HFF-Myc (cell line): ENCODE data around the gene TGFB2.

Experiments used
- DNase-seq: peaks from one replicate; pipeline ENCODE4 v3.0.0-alpha.2; 2011; ENCODE audit warnings: low read depth; ENCODE audit errors: extremely low read depth
- H3K4me3 ChIP-seq: replicated peaks from 2 replicates; pipeline ENCODE4 v1.5.1; 2011; ENCODE audit warnings: low read depth, mild to moderate bottlenecking, control low read depth, low read length
- CTCF ChIP-seq: IDR thresholded peaks from 2 replicates; pipeline ENCODE4 v1.5.1; 2012; ENCODE audit warnings: mild to moderate bottlenecking, low read depth, low read length, control low read depth; ENCODE audit errors: missing control alignments

Gene TGFB2

DNA sequence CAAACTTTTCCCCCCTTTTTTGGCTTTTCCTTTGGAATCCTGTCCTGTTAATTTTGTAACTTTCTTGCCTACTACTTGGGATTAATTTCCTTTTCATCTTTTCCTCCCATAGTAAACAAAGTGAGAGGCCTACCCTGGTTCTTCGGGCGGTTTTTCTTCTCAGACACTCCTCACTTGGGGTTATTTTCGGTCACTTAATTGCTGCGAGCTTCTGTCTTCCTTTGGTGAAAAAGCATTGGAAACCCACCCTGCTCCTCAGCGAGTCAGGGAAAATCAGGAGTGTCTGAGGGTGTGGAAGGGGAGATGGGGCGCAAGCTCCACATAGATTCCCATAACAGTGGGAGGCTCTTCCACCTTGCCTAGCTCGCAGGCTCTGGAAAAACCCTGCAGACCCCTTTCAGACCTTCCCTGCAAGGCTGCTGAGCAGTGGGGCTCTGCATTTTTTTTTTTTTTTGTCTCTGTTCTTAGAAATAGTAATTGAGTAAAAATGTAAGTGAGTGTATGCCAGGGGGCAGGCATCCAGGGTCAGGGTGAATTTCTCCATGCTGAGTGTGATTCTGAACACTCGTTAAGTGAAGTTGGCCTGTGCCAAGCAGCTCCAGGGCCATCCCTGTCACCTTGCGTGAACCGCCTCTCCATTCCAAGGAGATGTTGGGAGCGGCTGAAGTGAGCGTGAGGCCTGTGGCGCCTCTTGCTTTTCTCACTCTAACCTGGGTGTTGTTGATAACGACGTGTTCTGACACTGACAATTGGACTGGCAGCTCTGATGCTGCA lies 20.3 kb downstream of the TGFB2 start:
- H3K4me3 ChIP-seq = no peak overlapping the region
- no peak for DNase-seq
- TF ChIP-seq CTCF = no peak

DNA sequence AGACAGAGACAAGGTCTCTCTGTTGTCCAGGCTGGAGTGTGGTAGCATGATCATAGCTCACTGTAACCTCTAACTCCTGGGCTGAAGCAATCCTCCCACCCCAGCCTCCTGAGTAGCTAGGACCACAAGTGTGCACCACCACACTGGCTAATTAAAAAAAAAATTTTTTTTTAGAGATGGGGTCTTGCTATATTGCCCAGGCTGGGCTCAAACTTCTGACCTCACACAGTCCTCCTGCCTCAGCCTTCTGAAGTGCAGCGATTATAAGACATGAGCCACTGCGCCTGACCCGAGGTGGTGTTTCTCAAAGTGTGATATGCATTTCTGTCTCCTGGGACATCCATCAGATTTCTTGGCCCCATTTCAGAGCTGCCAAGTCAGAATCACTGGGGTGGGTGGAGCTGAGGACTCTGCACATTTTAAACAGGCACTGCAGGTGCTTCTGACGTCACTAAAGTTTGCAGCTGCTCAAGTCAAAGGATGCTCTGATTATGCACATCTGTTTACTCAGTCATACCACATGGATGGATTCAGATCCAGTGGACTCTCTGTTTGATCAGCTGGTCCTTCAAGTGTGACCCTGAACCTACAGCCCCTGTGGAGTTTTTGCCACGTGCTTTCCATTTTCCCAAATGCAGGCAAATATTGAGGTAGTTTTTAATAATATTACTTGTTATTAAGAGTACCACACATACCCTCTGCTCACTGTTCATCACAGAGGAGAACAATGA lies 21.4 kb downstream of the TGFB2 start:
- DNase-seq = no peak
- no peak for TF ChIP-seq CTCF

DNA sequence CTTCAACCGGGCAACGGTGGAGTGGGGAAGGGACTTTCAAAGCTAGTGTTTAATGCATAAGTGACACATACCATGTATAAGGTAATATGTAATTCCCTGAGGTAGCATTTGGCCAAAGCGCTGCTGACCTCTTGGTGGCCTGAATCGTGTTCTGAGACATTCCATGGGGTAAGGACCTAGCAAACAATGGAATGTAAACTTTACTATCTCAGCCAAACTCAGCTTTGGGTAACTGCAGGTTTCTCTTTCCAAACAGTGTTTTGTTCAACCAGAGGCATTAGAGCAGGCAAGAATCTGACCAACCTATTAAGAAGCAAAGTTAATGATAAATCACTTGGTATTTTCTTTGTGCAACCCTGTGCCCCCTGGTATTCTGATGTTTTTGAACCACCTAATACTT lies 22.0 kb downstream of the TGFB2 start:
- TF ChIP-seq CTCF = no peak
- no peak for DNase-seq
- H3K4me3 ChIP-seq = no peak overlapping the region

More for the DNA sequence above, 21.4 kb downstream of the TGFB2 start:
- H3K4me3 ChIP-seq = no peak overlapping the region

DNA sequence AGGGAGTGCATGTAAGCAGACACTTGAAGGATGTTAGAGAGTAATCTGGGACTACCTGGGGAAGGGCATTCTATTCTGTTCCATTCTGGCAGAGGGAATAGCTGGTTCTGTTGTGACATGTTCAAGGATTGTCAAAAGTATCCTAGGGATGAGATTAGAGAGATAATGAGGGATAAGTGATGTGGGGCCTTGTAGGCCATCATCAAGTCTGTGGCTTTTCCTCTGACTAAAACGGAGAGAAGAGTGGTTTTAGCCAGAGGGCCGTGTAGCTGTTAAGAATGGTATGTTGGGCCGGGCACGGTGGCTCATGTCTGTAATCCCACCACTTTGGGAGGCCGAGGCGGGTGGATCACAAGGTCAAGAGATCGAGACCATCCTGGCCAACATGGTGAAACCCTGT lies 23.6 kb downstream of the TGFB2 start:
- DNase-seq = no peak
- no peak overlapping the region for H3K4me3 ChIP-seq
- TF ChIP-seq CTCF = no peak

- TF ChIP-seq CTCF = no peak
- H3K4me3 ChIP-seq = no peak overlapping the region
- DNase-seq = no peak
Measured at GRCh38 chr1:218369688-218370511, 24.8 kb downstream of the TGFB2 start.

DNA sequence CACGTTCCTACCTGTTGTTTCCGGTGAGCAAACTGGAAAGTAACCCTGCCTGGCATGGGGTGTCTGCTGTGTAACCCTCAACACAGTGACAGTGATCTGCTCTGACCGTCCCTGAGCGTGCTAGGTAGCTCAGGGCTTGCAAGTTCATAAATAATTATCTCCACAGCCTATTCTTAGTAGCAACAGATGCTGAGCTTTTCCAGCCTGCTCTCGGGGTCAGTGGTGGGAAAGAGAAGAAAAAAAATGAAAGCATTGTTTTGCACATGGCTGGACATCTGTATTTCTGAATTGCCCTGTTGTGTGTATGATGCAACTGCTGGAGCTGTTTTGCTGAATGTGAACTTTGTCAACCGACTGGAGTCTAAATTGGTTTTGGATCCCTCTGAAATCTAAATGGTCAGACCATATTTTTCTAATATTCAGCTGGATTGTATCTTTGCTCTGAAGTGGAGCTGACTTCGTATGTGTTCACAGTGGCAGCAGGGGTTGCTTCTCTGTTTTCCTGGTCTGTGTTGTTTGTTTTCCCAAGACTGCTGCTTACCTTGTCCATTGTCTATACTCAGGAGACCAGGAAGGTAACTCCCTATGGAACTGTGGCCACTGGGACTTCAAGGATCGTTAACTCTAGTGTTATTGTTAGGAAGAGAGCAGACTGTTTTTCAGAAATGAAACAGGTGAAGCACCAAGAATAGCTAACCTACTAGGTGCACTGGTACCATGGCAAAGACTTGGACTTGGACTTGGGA lies 27.0 kb downstream of the TGFB2 start:
- peak; percentile 52 for DNase-seq
- TF ChIP-seq CTCF = no peak
- no peak overlapping the region for H3K4me3 ChIP-seq
